Superior temporal gyrus (tissue), 1 donor: ENCODE data around the gene NEFH.
A peak's percentile ranks its signal among the peaks of the same experiment; 100 is the strongest.

Source experiments
- DNase-seq: peaks from one replicate; pipeline ENCODE4 v3.0.0-alpha.2; 2016; ENCODE audit errors: extremely low spot score

The NEFH gene

DNA sequence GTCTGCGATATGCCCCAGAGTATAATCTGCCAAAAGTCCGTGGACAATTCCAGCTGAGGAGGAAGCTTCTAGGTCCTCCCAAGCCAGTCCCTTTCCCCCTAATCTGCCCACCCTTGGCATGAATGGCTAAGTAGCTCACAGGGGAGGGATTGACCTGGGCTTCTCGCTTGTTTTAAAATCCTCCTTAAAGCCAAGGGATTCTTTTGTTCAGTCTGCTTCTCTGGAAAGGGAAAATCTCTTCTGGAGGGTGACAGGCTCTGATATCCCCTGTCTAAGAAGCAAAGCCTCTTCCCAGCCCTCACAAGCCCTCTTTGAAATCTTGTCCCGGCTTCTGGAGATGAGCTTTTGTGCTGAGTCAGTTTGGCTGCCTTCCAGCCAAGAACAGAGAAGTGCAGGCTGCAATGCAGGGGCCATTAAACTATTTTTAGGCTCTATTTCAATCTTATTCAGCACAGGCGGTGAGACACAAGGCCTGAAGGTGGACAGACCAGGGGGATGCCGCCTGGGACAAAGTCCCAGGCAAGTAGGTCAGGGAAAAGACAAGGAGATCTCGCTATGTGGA lies 23.9 kb downstream of the NEFH start:
- DNase-seq: peak; percentile 59

DNA sequence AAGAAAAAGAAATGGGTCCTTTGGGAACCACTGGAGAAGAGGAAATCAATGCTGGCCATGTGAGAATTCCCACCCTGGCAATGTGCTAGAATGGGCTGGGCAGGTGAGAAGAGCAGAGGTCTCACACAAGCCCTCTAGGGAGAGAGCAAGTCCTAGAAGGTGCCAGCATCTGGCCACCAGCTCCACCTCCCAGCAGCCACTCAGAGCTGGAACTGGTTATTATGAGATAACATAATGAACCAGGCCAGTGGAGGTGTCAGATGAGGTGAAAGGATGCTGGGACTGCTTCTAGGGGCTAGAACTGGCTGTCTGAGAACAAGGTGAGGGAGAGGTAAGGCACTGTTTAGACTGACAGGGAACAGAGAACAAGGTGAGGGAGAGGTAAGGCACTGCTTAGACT lies 29.3 kb downstream of the NEFH start:
- no peak for DNase-seq

DNA sequence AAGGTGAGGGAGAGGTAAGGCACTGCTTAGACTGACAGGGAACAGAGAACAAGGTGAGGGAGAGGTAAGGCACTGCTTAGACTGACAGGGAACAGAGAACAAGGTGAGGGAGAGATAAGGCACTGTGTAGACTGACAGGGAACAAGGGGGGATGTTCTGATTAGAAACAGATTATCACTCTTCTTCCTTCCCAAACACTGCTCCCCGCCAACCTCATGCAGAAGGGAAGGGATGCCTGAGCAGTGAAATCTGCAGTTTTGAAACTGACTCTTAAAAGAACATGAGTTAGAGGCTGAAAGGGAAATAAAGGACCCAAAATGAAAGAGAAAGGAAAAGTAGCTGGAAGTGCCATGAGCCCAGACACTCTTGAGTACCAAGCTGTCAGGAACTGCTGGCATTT lies 29.8 kb downstream of the NEFH start:
- DNase-seq: no peak

DNA sequence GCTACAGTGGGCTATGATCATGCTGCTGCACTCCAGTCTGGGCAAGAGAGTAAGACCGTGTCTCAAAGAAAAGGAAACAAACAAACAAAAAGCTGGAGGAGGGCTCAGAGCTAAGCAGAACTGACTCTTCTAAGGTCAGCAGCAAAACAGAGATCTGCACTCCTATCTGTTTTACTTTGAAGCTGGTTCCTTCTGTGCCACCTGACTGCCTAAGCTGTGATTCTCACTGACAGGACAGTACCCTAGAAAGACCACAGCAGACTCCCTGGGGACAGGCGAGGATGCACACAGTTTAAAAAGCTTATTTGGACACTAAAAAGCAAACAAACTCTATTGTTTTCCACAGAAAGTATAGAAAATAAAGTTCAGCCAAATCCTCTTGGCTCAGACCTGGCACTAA lies 30.5 kb downstream of the NEFH start:
- DNase-seq: no peak

DNA sequence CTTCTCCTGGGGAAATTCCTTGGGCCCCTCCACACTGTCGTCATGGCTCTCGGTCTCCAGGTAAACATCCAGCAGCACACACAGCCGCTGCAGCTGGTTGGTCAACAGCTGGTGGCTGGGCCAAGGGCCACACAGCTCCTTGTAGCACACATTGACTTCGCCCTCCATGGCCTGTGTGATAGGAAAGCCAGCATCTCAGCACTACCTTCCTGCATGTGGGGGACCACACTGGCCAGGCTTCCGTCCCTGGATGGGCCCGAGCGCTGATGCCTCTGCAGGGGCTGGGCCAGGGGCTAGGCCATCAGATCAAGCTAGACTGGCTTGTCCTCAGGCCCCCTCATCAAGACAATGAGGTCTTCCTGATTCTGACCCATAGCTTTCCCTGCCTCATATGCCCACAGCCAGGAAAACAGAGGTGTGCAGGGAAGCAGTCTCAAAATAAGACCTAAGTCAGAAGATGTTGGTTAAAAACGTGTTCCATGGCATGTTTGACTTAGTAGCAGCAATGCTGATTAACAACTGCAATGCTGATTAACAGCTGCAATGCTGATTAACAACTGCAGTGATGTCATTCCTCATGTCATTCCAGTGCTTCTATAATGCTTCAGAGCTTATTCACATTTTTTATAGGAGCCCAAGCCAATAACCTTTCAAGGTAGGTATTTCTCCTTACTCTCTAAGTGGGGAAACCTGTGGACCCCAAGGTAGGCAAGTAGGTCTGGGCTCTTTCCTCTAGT lies 31.3 kb downstream of the NEFH start:
- DNase-seq: no peak

DNA sequence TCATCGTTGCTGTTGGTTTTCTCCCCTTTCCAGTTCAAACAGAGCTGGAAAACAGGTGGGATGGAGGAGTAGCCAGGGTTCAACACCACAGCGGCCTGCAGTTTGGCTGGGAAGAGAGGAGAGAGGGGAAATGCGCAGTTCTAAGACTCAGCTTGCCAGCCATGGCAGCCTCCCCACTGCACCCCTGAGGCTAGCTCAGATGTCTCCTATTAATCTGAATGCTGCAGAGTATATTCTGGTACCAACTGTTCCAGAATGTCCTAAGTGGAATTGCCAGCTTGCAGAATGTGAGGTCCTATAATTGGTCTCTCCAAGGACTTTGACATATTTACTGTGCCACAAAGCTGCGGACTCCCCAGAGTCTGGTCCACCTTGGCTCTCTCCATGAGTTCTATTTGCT lies 32.0 kb downstream of the NEFH start:
- no peak for DNase-seq

DNA sequence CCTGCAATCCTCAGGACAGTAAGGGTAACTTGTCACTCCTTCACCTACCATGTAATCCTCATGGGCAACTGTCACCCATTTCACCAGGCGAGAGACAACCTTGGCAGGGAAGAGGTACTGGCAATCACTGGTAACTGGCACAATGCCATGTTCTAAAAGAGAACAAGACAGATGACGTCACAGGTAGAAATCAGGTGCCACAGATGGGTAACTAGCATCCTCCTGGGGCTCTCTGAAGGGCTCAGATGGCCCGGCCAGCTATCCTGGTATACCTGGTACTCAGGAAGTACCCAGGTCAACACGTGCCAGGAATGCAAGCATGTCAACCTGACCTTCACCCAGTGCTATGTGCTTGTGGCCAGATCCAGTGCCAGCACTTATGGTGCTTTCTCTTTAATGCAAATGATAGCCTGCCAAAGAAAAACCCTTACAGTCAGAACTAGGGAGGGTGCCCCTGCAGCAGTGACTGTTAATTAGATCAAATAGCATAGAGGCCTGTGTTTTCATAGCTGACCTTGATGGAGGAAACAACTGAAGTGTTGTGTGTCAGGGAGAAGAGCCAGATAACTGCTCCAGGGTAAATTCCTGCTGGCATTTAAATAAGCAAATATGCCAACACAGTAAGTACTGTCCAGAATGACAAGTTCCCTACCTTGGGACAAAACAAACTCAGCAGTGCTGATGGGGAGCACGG lies 37.3 kb downstream of the NEFH start:
- DNase-seq: no peak

DNA sequence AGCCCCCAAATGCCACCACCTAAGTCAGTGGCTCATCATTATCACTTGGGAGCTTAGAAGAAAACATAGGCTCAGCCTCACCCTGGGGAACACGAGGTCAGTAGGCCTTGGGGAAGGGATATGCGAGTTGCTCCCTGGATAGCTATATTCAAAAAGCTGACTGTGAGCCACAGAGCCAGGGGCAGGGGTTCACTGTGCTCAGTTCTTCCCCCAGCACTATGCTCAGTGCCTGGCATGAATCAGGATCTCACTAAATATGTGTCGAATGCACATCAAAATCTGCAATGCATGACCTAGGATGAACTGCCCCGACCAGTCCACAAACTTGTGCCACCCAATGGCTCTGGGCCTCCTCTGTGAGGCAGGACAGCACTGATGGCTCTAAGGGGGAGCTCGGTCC lies 38.4 kb downstream of the NEFH start:
- DNase-seq: no peak

DNA sequence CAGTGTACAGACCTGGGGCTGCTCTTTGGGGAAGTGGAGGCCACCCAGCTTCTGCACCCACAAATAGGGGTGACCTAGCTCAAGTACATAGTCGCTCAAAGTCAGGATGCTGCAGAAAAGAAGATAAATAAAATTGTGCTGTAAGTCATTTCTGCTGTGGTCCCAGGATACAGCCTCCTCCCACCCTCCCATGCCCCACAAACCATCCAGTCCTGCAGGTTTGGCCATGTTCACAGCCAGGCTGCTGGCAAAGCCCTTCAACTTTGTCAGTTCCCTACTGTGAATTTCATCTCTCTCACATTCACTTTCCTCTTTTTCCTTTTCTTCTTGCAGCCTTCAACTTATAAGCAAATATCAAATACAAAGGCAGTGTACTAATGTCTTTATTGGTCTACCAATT lies 40.0 kb downstream of the NEFH start:
- no peak for DNase-seq

DNA sequence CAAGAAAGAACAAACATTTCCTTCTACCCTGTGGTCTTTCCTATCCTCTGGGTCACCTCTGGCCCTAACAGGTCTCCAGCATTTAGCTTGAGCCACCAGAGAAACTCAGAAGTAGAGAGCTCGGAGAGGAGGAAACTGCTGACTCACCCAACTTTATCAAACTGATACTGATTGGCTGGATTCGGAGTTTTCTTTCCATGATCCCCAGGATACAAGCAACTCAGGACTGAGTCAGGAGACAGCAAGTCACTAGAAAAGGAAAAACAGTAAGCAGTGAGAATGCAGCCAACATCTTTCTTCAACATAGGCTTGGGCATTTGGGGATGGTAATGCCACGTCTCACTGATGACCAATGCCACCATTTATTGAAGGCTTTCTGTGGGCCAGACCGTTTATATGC lies 40.8 kb downstream of the NEFH start:
- DNase-seq: no peak

DNA sequence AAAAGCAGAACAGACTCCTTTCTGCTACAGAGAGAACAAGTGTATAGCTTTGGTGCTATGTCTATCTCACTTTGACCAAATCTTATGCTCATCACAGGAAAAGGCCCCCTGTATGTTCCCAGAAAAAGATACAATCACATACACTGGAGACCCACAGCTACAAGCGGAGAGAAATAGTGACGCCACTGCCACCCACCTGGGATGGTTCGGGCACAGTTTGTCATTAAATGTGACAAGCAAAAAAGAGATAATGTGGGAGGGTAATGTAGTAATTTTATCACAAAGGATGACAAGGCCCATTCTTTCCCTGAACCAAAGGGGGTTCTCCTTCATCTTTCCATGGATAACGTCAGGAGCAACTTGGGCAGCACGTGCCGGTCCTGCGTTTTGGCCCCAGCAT lies 41.5 kb downstream of the NEFH start:
- DNase-seq: no peak

DNA sequence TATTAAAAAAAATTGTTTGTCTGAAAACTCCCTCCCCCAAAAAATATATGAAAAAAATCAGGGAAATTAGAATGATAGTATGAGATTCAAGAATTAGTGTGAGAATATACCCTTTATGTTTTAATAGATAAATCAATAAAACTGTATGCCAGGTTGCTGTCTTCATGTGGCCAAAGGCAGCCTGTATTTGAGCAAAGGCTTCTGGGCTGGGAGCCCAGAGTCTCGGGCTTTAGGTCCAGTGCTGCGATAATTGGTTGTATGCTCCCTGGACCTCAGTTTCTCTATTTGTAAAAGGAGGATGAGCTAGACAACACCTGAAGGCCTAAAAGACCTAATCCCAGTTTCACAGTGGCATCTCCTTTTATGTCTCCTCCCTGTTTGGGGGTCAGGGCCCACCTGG lies 43.7 kb downstream of the NEFH start:
- DNase-seq: no peak

DNA sequence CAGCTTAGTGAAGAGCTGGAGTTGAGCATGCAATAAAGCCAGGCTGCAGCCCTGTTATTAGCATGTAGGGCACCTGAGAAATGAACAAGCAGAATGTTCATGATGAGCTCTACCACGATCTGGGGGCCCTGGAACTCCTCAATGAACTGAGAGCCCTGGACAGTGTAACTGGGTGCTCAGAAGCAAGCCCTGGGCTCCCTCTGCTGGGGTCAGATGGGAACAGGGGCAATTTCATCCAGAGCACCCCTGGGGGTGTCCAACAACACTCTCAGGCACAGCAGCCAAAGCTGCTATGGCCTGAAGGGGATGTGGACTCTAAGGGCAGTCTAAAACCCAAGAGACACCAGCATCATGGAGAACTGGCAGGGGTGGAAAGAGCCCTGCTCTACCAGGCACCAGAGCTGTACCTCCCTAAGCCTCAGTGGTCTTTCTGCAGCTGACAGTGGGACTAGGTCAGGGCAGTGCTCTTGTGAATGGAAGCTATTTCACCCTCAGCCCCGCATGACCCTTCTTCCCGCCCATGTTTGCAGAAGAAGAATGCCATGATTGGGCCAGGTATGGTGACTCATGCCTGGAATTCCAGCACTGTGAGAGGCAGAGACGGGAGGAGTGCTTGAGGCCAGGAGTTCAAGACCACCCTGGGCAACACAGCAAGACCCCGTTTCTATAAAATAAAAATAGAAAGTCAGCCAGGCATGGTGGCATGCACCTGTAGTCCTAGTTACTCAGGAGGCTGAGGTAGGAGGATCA lies 44.6 kb downstream of the NEFH start:
- DNase-seq: no peak

DNA sequence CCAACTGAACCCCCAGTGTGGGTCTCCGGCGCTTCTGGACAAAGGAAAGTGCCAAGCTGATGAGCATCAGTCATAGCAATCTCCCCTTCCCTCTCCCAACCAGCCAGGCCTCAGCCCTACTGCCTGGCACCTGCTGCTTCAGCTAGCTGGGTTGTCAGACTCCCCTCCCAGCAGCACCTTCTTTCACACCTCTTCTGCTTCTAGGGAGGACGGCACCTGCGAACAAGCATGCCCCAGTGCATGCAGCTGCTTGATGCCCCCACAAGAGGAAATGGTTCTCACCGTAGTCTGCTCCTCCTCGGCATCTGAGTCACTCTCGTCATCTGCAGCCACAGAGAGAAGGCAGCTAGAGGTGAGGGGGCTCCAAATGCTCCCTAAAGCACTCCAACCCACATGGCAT lies 48.1 kb downstream of the NEFH start:
- no peak for DNase-seq

DNA sequence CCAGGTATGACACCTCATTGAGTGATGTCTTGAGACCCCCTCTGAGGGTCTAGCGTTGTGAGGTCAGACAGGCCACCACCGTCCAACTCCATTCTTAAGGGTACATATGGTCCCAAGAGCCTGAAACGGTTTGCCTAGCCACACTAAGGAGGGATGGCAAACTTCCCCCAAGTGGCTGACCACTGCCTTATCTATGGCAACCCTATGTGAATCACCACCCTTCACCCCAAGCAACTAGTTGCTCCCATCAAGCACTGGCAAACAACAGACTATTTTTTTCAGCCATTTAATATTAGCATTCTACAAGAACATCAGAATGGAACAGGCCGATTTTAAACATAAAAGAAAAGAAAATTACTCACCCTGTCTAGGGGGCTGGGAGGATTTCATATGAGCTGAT lies 50.7 kb downstream of the NEFH start:
- DNase-seq: no peak

DNA sequence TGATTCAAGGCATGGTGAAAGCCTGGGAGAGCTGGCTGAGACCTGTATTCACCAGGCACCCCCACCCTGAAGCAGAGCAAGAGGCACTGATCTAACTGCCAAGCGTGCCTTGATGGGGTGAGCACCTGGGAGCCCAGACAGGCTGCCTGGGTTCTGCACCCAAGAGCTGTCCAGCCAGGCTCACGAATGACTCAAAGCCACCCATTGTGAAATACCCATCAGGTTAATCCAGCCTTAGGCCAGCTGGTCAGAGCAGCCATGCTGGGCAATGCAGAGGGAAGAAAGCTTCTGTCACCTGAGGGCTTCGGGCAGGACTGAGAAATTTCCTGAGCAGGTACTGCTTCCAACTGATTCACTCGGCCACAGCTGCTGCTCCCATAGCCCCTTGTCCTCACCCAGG lies 51.4 kb downstream of the NEFH start:
- DNase-seq: no peak

DNA sequence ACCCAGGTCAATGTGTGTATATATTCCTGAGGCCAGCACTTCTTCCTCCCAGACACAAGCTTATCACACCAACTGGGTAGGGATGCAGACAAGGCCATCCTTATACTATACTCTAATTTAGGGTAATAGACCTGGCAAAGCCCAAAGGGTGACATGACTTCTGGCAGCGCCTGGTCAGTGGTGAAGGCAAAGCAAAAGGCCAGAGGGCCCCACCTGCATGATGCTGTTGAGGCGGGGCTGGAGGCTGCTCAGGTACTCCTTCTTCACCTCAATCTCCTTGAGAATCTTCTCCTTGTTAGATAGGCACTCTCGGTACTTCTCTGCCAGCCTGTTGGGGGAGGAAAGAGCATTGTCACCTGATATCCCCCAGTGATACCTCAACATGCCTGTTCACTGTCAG lies 56.4 kb downstream of the NEFH start:
- DNase-seq: no peak

DNA sequence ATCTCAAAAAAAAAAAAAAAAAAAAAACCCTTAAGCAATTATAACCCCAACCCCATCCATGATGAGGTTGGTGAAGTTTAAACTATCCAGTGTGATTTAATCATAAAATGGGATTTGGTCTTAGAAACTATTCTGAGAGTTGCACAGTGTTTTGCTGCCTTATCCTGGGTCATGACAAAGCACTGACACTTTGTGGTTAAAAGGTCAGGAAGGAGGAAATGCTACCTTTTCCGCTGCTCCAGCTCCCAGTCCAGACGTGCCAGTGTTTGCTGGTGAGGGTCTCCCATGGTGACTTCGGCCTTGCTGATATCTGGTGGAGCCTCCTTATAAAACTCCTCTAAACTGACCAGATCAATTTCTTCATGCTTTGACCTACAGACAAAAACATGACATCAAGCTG lies 59.1 kb downstream of the NEFH start:
- no peak for DNase-seq
